Karpas-422 (cell line): ENCODE data around the gene PCDHB7. TPM values are rescaled to one million over a fixed set of nuclear protein-coding genes. Genes with fewer than 3 reads are reported as not detected.
"Not testable (repeated sequence)": the region's sequence is repeated elsewhere in the genome, so short reads cannot be mapped to it uniquely, and the experiment has no call there.

ENCODE experiments used
- DNase-seq: peaks from one replicate; pipeline ENCODE4 v3.0.0-alpha.2; 2015
- H2AFZ ChIP-seq: fragments of 200-600 bp; sonication (generic); 2 replicates; pipeline ENCODE4 v1.6.1; 2014; ENCODE audit warnings: antibody characterized with exemption, low read length, mixed read lengths
- H3K27ac ChIP-seq: fragments of 200-600 bp; sonication (generic); 2 replicates; pipeline ENCODE4 v1.5.1; 2014; ENCODE audit warnings: mild to moderate bottlenecking, low read length, moderate library complexity
- H3K27me3 ChIP-seq: fragments of 200-600 bp; sonication (generic); 2 replicates; pipeline ENCODE4 v1.6.1; 2014; ENCODE audit warnings: low read length, mixed read lengths
- H3K36me3 ChIP-seq: fragments of 200-600 bp; sonication (generic); 2 replicates; pipeline ENCODE4 v1.6.1; 2014; ENCODE audit warnings: low read length, mixed read lengths; ENCODE audit not compliant: insufficient read depth
- H3K4me1 ChIP-seq: fragments of 200-600 bp; sonication (generic); 2 replicates; pipeline ENCODE4 v1.6.1; 2014; ENCODE audit warnings: mild to moderate bottlenecking, low read length, mixed read lengths
- H3K4me2 ChIP-seq: fragments of 200-600 bp; sonication (generic); 2 replicates; pipeline ENCODE4 v1.6.1; 2014; ENCODE audit warnings: low read length, low read depth, mild to moderate bottlenecking; ENCODE audit not compliant: poor library complexity, severe bottlenecking
- H3K4me3 ChIP-seq: fragments of 200-600 bp; sonication (generic); 2 replicates; pipeline ENCODE4 v1.5.1; 2014; ENCODE audit warnings: mild to moderate bottlenecking, antibody characterized with exemption, low read length, mixed read lengths
- H3K79me2 ChIP-seq: fragments of 200-600 bp; sonication (generic); 2 replicates; pipeline ENCODE4 v1.6.1; 2014; ENCODE audit warnings: mild to moderate bottlenecking, low read length, mixed read lengths
- H3K9ac ChIP-seq: fragments of 200-600 bp; sonication (generic); 2 replicates; pipeline ENCODE4 v1.6.0; 2014; ENCODE audit warnings: low read length
- H3K9me2 ChIP-seq: fragments of 200-600 bp; sonication (generic), shearing (Covaris generic); replicated peaks from 2 replicates; pipeline ENCODE4 v1.6.0; 2014; ENCODE audit warnings: mild to moderate bottlenecking, low read length, moderate library complexity; ENCODE audit not compliant: insufficient read depth
- H3K9me3 ChIP-seq: fragments of 300-700, 200-600 bp; sonication (generic); 2 replicates; pipeline ENCODE4 v1.6.1; 2014; ENCODE audit warnings: low read length, mixed read lengths
- H4K20me1 ChIP-seq: fragments of 200-600 bp; sonication (generic); 2 replicates; pipeline ENCODE4 v1.6.1; 2014; ENCODE audit warnings: mild to moderate bottlenecking, antibody characterized with exemption, low read length, low read depth; ENCODE audit not compliant: insufficient read depth
- total RNA-seq: library from RNA; depleted of rRNA; stranded (reverse); fragments of >200 nt; shearing (Covaris generic); gene quantifications from 2 replicates; pipeline ENCODE4 v1.2.3, GENCODE V29; 2014; ENCODE audit warnings: low replicate concordance

PCDHB7 gene
- total RNA-seq, 1 experiment from 2014 or later = not detected

- H3K4me2 ChIP-seq, H3K27ac ChIP-seq, H2AFZ ChIP-seq, H3K36me3 ChIP-seq, H3K4me3 ChIP-seq, H4K20me1 ChIP-seq, DNase-seq, H3K27me3 ChIP-seq, H3K9ac ChIP-seq, H3K9me2 ChIP-seq, H3K79me2 ChIP-seq, H3K4me1 ChIP-seq, H3K9me3 ChIP-seq: not testable (repeated sequence)
Measured at GRCh38 chr5:141188682-141189081, 16.2 kb downstream of the PCDHB7 start.

DNA sequence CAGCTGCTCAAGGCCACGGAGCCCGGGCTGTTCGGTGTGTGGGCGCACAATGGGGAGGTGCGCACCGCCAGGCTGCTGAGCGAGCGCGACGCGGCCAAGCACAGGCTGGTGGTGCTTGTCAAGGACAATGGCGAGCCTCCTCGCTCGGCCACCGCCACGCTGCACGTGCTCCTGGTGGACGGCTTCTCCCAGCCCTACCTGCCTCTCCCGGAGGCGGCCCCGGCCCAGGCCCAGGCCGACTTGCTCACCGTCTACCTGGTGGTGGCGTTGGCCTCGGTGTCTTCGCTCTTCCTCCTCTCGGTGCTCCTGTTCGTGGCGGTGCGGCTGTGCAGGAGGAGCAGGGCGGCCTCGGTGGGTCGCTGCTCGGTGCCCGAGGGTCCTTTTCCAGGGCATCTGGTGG lies 16.7 kb downstream of the PCDHB7 start:
- not testable (repeated sequence) for H3K27me3 ChIP-seq, H3K27ac ChIP-seq, H2AFZ ChIP-seq, H3K4me2 ChIP-seq, H4K20me1 ChIP-seq, H3K9me3 ChIP-seq, H3K4me1 ChIP-seq, DNase-seq, H3K36me3 ChIP-seq, H3K4me3 ChIP-seq, H3K9me2 ChIP-seq, H3K79me2 ChIP-seq, H3K9ac ChIP-seq

GRCh38 chr5:141192110-141192725 lies 19.8 kb downstream of the PCDHB7 start, which contains the start of gene PCDHB10:
Gene PCDHB10, plus strand, starts transcription at chr5:141192353. Its CDS starts 200 bp downstream, at chr5:141192553.
- DNase-seq = peak; percentile 83

GRCh38 chr5:141194332-141194731 lies 21.9 kb downstream of the PCDHB7 start:
- H3K79me2 ChIP-seq, H3K4me1 ChIP-seq, H3K27me3 ChIP-seq, H2AFZ ChIP-seq, DNase-seq, H3K9me3 ChIP-seq, H3K9me2 ChIP-seq, H3K9ac ChIP-seq, H3K4me2 ChIP-seq, H3K27ac ChIP-seq, H3K36me3 ChIP-seq, H3K4me3 ChIP-seq, H4K20me1 ChIP-seq: not testable (repeated sequence)

More at GRCh38 chr5:141192110-141192725, 19.8 kb downstream of the PCDHB7 start, which contains the start of gene PCDHB10:
- Histone ChIP-seq H2AFZ (no peak within 1 kb of the TSS), H3K27me3 (no peaks in the 10 kb centered on the region), H3K4me2 (no peak within 1 kb of the TSS), H3K9me3 (peaks cover 9% of the 10 kb centered on the region; the same call in 1 of the 2 replicates), H3K79me2 (no peaks in the 10 kb centered on the region), H4K20me1 (no peaks in the 10 kb centered on the region), H3K27ac (no peak within 1 kb of the TSS), H3K4me1 (no peaks in the 10 kb centered on the region), H3K4me3 (no peak within 1 kb of the TSS), H3K36me3 (no peaks in the 10 kb centered on the region), H3K9ac (no peak within 1 kb of the TSS), H3K9me2 (no peaks in the 10 kb centered on the region)

DNA sequence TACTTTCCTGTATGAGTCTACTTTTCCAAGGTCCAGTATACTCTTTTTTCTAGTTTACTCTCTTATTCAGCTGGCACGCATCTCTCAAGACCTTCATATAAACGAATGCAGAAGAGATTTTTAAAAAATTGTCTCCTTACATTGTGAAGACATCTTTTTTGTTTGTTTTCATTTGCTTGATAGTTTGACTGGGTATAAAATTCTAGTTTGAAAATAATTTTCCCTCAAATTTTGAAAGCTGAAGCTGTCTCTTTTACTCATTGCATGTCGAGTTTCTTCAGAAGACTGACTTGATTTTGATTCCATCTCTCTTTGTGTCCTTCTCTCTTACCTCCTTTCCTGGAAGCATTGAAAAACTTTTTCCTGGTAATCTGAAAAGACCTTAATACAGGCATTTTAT lies 23.9 kb downstream of the PCDHB7 start:
- Histone ChIP-seq H3K4me2 (no peak overlapping the region), H4K20me1 (no peaks in the 10 kb centered on the region), H3K9me2 (no peaks in the 10 kb centered on the region), H3K36me3 (no peaks in the 10 kb centered on the region), H3K4me3 (no peak overlapping the region), H3K9me3 (peaks cover 9% of the 10 kb centered on the region; the same call in 1 of the 2 replicates), H3K9ac (no peak overlapping the region), H3K27ac (no peak overlapping the region), H2AFZ (no peak overlapping the region), H3K27me3 (no peaks in the 10 kb centered on the region), H3K79me2 (no peaks in the 10 kb centered on the region), H3K4me1 (no peaks in the 10 kb centered on the region)
- DNase-seq = no peak

GRCh38 chr5:141199359-141200235 lies 27.2 kb downstream of the PCDHB7 start, which contains the start of gene PCDHB11:
Gene PCDHB11, plus strand, starts transcription at chr5:141199627. Its CDS starts 148 bp downstream, at chr5:141199775.
- DNase-seq = peak; percentile 79
- Histone ChIP-seq H3K36me3 (no peaks in the 10 kb centered on the region), H3K9ac (no peak within 1 kb of the TSS)

DNA sequence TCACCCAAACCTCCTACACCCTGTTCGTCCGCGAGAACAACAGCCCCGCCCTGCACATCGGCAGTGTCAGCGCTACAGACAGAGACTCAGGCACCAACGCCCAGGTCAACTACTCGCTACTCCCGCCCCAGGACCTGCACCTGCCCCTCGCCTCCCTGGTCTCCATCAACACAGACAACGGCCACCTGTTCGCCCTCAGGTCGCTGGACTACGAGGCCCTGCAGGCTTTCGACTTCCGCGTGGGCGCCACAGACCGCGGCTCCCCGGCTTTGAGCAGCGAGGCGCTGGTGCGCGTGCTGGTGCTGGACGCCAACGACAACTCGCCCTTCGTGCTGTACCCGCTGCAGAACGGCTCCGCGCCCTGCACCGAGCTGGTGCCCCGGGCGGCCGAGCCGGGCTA lies 28.7 kb downstream of the PCDHB7 start:
- H3K27ac ChIP-seq, H3K4me1 ChIP-seq, H3K9me3 ChIP-seq, H3K4me3 ChIP-seq, DNase-seq, H3K4me2 ChIP-seq, H3K9ac ChIP-seq, H2AFZ ChIP-seq, H3K36me3 ChIP-seq, H3K9me2 ChIP-seq, H3K79me2 ChIP-seq, H4K20me1 ChIP-seq, H3K27me3 ChIP-seq: not testable (repeated sequence)

More at GRCh38 chr5:141199359-141200235, 27.2 kb downstream of the PCDHB7 start, which contains the start of gene PCDHB11:
- Histone ChIP-seq H3K4me2 (no peak within 1 kb of the TSS), H3K9me3 (peaks cover 9% of the 10 kb centered on the region; the same call in 1 of the 2 replicates), H3K4me3 (no peak within 1 kb of the TSS), H3K9me2 (no peaks in the 10 kb centered on the region), H3K79me2 (no peaks in the 10 kb centered on the region), H3K4me1 (no peaks in the 10 kb centered on the region), H4K20me1 (no peaks in the 10 kb centered on the region), H3K27me3 (no peaks in the 10 kb centered on the region), H2AFZ (no peak within 1 kb of the TSS), H3K27ac (no peak within 1 kb of the TSS)

GRCh38 chr5:141201646-141202045 lies 29.2 kb downstream of the PCDHB7 start:
- H3K9me2 ChIP-seq, H3K9ac ChIP-seq: not testable (repeated sequence)

More at GRCh38 chr5:141201646-141202045, 29.2 kb downstream of the PCDHB7 start:
- not testable (repeated sequence) for H3K4me3 ChIP-seq, H3K9me3 ChIP-seq, H3K4me1 ChIP-seq, H2AFZ ChIP-seq, H3K36me3 ChIP-seq, H4K20me1 ChIP-seq, H3K79me2 ChIP-seq, H3K27me3 ChIP-seq, DNase-seq, H3K27ac ChIP-seq, H3K4me2 ChIP-seq
